ENCODE measurements around the gene ICAM1.

Gene ICAM1

GRCh38 chr19:10328558-10329429, 57.9 kb downstream of the ICAM1 start:
- DNase-seq = no peak

- DNase-seq = no peak
Measured at GRCh38 chr19:10329555-10329954, 58.6 kb downstream of the ICAM1 start.

- no peak for DNase-seq
Measured at GRCh38 chr19:10332158-10332964, 61.4 kb downstream of the ICAM1 start.

- peak; percentile 97 for DNase-seq
Measured at GRCh38 chr19:10332965-10333757, 62.2 kb downstream of the ICAM1 start, which contains the start of gene RAVER1. RAVER1 (minus strand) TSS chr19:10333529; CDS start chr19:10333507, 22 bp downstream.

GRCh38 chr19:10333758-10334587, 63.1 kb downstream of the ICAM1 start:
- no peak for DNase-seq

GRCh38 chr19:10334588-10335351, 63.9 kb downstream of the ICAM1 start:
- peak; percentile 85 for DNase-seq

- no peak for DNase-seq
Measured at GRCh38 chr19:10335352-10335985, 64.5 kb downstream of the ICAM1 start.
